22Rv1 (cell line): ENCODE data around the gene SPTSSA.

ENCODE experiments used
- H3K27ac ChIP-seq: fragments of 450-650 bp; 2 replicates; pipeline ENCODE4 v1.5.1; 2017
- ZFX ChIP-seq: fragments of 450-650 bp; IDR thresholded peaks from 2 replicates; pipeline ENCODE4 v1.6.1; 2017; ENCODE audit warnings: antibody characterized with exemption, borderline replicate concordance
- TF ChIP-seq, protein P1 (sequence below): fragments of 450-650 bp; IDR thresholded peaks from 2 replicates; pipeline ENCODE4 v1.5.1; 2017; ENCODE audit warnings: mild to moderate bottlenecking

SPTSSA gene

DNA sequence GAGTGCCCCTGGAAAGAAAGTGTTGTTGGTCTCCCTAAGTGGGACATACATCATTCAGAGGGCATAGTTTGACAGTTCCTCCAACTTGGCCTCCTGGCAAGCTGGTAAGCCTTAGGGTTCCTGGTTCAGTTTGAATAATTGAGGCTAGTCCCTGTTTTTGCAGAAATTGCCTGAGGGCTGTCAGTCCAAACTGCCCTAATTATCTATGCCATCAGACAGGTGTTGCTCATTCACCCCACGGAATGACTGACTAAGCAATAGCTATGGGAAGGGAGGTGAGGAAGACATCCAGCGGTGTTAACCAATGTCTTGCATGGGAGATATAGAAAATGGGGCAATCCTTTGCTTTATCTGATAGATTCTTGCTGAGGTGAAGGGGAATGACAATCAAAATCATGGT lies 37.6 kb downstream of the SPTSSA start:
- TF ChIP-seq ZFX, result no peak
- TF ChIP-seq, protein P1, sequence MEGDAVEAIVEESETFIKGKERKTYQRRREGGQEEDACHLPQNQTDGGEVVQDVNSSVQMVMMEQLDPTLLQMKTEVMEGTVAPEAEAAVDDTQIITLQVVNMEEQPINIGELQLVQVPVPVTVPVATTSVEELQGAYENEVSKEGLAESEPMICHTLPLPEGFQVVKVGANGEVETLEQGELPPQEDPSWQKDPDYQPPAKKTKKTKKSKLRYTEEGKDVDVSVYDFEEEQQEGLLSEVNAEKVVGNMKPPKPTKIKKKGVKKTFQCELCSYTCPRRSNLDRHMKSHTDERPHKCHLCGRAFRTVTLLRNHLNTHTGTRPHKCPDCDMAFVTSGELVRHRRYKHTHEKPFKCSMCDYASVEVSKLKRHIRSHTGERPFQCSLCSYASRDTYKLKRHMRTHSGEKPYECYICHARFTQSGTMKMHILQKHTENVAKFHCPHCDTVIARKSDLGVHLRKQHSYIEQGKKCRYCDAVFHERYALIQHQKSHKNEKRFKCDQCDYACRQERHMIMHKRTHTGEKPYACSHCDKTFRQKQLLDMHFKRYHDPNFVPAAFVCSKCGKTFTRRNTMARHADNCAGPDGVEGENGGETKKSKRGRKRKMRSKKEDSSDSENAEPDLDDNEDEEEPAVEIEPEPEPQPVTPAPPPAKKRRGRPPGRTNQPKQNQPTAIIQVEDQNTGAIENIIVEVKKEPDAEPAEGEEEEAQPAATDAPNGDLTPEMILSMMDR, result no peak
- no peak overlapping the region for H3K27ac ChIP-seq

DNA sequence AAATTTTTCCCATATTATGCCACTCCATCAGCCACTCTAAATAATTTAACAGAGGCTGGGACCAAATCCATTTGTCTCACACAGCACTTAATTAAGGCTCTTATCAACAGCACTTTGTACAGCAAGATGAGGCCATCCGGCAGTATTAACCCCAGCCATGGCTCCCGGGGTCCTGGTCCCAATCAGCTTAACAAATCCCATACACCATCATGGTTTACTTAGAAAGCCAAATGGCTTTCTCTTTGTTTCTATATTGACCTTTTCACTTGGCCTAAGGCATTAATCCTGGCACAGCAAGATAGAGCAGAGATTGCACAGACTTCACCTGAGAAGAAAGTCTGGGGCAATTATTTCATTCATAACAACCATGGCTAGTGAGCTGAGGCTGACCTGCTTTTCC lies 38.6 kb downstream of the SPTSSA start:
- no peak overlapping the region for H3K27ac ChIP-seq
- TF ChIP-seq ZFX, result no peak
- TF ChIP-seq, protein P1, result no peak

DNA sequence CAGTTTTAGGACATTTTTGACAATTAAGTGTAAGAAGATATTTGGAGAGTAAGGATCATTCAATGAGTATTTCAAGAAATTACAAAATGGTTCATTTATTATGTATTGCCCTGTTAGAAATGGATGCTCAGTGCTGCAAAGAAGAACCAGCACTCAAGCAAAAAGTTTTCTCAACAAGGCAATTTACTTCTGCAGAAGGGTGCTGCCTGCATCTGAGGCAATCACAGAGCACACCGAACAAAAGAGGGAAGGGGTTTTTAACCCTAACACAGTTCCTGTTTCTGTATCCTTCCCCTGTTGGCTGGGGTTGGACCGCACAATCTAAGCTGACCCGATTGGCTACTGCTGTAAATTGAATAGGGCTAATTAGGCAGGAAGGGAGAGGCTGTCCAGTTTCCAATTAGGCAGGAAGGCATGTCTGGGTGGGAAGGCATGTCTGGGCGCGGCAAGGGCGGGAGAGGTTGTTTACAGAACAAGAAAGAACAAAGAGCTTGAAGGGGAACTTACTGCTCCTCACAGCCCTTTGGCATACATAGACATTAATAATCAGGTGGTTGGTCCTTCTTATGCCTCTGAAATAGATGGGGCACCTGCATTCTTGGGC lies 41.4 kb downstream of the SPTSSA start:
- TF ChIP-seq, protein P1, result no peak
- TF ChIP-seq ZFX, result no peak
- no peak overlapping the region for H3K27ac ChIP-seq

DNA sequence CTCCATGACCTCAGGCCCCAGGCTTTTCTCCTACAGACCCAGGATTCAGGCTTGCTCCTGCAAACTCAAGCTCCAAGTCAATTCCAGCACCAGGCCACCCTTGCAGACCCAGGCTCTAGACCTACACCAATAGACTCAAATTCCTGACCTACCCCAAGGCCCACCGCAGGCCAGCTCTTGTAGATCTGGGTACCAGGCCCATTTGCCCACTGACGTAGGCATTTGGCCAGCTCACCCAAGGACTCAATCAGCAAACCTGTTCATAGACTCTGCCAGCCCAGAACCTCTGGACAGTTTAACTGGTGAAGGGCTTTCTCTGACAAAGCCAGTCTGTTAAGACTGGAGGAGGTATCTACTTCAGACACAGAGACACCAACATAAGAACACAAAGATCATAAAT lies 52.3 kb downstream of the SPTSSA start:
- no peak overlapping the region for H3K27ac ChIP-seq

DNA sequence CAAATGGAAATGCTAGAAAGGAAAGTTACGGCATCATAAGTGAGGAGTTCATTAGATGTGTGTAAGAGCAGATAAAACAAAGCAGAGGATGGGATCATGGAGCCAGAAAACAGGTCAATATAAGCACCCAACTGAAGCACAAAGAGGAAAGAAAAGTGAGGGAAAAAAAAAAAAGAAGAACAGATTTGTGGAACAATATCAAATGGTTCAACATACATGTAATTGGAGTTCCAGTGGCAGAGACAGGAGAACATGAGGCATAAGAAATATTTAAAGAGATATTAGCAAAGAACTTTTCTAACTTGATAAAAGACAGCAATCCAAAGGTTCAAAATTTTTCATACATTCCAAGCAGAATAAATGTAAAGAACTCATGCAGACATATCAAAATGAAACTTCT lies 54.1 kb downstream of the SPTSSA start:
- H3K27ac ChIP-seq, result no peak overlapping the region
- TF ChIP-seq ZFX, result no peak
- TF ChIP-seq, protein P1, result no peak

More for the DNA sequence above, 52.3 kb downstream of the SPTSSA start:
- TF ChIP-seq, protein P1, result no peak
- no peak for TF ChIP-seq ZFX

DNA sequence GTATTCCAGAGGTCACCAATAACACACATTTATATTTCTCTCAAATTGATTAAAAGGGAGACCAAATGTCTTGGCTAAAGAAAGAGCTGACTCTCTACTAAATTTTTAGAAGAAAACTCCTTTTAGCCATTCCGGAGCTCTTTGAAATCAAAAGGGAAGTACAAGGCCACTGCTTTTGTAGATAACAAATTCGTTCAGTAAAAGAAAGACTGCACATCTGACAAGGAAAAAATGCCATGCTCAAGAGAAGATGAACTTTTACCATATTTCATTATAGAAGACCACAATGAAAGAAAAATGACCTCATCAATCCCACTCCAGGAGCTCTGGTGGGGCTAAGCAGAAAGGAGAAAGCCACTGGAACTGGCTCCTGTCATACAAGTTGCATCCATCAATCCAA lies 57.6 kb downstream of the SPTSSA start:
- H3K27ac ChIP-seq, result no peak overlapping the region
- TF ChIP-seq ZFX, result no peak
- TF ChIP-seq, protein P1, result no peak

DNA sequence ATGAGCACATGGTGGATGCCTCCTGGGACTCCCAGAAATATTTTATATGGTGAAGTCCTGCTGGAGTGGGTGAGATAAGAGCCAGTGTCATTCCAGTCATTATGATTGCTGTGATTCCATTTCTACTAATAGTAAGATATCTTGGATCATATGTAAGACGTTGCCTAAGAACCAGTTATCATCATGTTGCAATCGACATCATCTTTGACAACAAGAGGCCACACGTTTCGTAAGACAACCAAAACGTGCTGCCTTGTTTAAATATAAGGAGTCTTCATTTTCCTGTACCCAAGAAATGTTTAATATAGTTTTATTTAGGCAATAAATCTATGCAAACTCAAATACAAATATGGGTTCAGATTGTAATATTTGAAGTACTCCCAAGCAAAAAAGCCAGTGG lies 58.4 kb downstream of the SPTSSA start:
- TF ChIP-seq ZFX, result no peak
- TF ChIP-seq, protein P1, result no peak
- H3K27ac ChIP-seq, result no peak overlapping the region
